ENCODE measurements around the gene SKAP1.

The SKAP1 gene

GRCh38 chr17:48134912-48135480 is 295.0 kb downstream of the SKAP1 start:
- DNase-seq = no peak

- no peak for DNase-seq
These were observed 297.6 kb downstream of the SKAP1 start for GRCh38 chr17:48132385-48132784.

GRCh38 chr17:48131216-48131824 is 298.7 kb downstream of the SKAP1 start:
- DNase-seq = no peak

GRCh38 chr17:48129981-48130380 is 300.0 kb downstream of the SKAP1 start:
- DNase-seq = no peak

- no peak for DNase-seq
These were observed 301.6 kb downstream of the SKAP1 start for GRCh38 chr17:48128400-48128799.

GRCh38 chr17:48127371-48128051 is 302.5 kb downstream of the SKAP1 start:
- no peak for DNase-seq

GRCh38 chr17:48126532-48126850 is 303.5 kb downstream of the SKAP1 start:
- no peak for DNase-seq

GRCh38 chr17:48125829-48126531 is 304.0 kb downstream of the SKAP1 start:
- no peak for DNase-seq

GRCh38 chr17:48123776-48124388 is 306.1 kb downstream of the SKAP1 start:
- DNase-seq = no peak

- DNase-seq = no peak
These were observed 306.9 kb downstream of the SKAP1 start for GRCh38 chr17:48123111-48123510.

GRCh38 chr17:48122665-48123045 is 307.4 kb downstream of the SKAP1 start:
- no peak for DNase-seq

- no peak for DNase-seq
These were observed 307.9 kb downstream of the SKAP1 start for GRCh38 chr17:48121923-48122664.

GRCh38 chr17:48113201-48113676 is 316.8 kb downstream of the SKAP1 start:
- no peak for DNase-seq

GRCh38 chr17:48111937-48112241 is 318.1 kb downstream of the SKAP1 start:
- no peak for DNase-seq

- DNase-seq = no peak
These were observed 319.3 kb downstream of the SKAP1 start for GRCh38 chr17:48110761-48111160.

GRCh38 chr17:48107137-48108055 is 322.6 kb downstream of the SKAP1 start, which contains the start of gene SNX11:
Gene SNX11 (plus strand): TSS chr17:48107766. CDS start chr17:48112044, 4,278 bp downstream.
- DNase-seq = peak; percentile 93

GRCh38 chr17:48106802-48107136 is 323.2 kb downstream of the SKAP1 start:
- no peak for DNase-seq

- DNase-seq = no peak
These were observed 325.6 kb downstream of the SKAP1 start for GRCh38 chr17:48104440-48104839.

- DNase-seq = no peak
These were observed 327.0 kb downstream of the SKAP1 start for GRCh38 chr17:48102798-48103715.

- no peak for DNase-seq
These were observed 327.8 kb downstream of the SKAP1 start for GRCh38 chr17:48102043-48102750.

Data from cortex of kidney (tissue), 1 donor.